ENCODE data around the gene ATP8A2.

ATP8A2 gene

GRCh38 chr13:25630329-25630900 lies 258.6 kb downstream of the ATP8A2 start:
- DNase-seq (ENCODE audit: low spot score), result no peak

- no peak for DNase-seq (ENCODE audit: low spot score)
Observed at GRCh38 chr13:25632166-25632888, 260.6 kb downstream of the ATP8A2 start.

DNA sequence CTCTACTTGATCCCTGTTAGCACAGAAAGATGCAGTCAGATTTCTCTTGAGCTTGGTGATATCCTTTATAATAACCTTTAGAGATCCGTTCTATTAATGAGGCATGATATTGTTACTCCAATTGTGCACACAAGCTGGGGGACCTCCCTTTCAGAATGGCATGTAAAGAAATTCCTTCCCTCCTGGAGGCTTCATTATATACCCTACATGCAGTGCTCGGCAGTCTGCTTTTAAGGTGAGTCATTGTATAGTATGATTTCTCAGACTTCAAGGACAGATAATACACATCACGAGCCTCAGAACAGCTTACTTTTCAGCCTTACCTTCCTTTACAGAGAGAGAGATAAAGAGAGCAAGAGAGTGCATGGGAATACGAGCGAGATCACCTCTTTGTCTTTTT lies 261.3 kb downstream of the ATP8A2 start:
- no peak for DNase-seq (ENCODE audit: low spot score)

GRCh38 chr13:25645681-25646080 lies 273.9 kb downstream of the ATP8A2 start:
- DNase-seq (ENCODE audit: low spot score), result no peak

- DNase-seq (ENCODE audit: low spot score), result no peak
Observed at GRCh38 chr13:25649001-25649633, 277.3 kb downstream of the ATP8A2 start.

DNA sequence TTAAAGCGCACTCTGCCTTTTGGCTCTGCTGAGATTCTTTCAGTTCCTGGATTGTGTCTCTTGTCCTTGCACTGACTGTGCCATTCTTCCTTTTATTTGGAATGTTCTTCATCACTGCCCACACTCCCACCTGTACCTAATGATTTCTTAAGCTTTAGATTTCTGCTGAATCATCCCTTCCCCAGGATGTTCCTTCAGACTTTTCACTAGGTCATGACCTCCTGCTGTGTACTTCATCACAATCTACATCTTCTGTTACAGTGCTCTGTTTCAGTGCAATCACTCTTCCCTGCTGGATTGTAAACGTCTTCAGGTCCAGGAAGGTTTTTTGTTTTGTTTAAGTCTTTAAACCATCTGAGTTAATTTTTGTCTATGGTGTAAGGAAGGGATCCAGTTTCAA lies 281.0 kb downstream of the ATP8A2 start:
- DNase-seq (ENCODE audit: low spot score), result no peak

DNA sequence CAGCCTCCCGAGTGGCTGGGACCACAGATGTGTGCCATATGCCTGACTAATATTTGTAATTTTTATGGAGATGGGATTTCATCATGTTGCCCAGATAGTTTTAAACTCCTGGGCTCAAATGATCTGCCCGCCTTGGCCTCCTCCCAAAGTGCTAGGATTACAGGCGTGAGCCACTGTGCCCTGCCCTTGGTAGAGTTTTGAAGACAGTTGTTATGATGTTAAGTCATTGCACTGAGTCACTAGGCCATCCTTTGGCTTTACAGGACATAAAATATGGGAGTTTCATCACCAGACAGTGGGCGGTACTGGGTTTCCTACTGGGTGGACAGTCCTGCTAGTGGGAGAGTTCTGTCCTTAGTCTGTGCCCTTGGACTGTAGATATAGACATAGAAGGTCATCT lies 282.5 kb downstream of the ATP8A2 start:
- DNase-seq (ENCODE audit: low spot score), result no peak

- no peak for DNase-seq (ENCODE audit: low spot score)
Observed at GRCh38 chr13:25657157-25657556, 285.4 kb downstream of the ATP8A2 start.

DNA sequence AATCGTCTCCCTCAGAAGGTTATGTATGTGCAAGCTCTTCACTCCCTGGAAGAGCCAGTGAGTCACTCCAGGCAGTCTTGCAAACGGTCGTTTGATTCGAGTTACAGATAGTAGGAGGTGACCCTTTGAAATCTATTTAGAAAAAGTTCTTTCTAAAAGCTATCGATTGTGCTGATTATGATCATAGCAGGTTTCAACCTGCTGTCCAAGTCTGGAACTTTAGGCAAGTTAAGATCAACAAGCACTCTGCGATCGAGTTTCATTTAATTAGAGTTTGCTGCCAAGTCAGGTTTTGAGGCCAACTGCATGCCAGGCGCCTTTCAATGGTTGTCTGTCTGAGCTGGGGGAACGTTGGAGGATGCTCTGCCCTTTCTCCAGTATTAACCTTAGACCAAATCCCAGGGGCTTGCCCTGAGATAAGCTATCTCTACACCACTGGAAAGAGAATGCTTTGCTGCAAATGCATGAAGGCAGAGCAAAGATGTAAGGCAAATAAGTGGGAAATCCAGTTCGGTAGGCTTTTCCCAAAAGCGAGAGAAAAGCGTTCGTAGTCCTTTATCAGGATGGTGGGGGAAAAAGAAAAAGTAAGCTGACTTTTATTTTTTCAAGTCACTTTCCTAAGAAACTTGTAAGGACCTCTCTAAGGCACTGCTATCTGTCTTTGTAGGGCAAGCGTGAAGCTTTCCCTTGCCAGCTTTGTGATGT lies 287.5 kb downstream of the ATP8A2 start:
- DNase-seq (ENCODE audit: low spot score), result no peak

DNA sequence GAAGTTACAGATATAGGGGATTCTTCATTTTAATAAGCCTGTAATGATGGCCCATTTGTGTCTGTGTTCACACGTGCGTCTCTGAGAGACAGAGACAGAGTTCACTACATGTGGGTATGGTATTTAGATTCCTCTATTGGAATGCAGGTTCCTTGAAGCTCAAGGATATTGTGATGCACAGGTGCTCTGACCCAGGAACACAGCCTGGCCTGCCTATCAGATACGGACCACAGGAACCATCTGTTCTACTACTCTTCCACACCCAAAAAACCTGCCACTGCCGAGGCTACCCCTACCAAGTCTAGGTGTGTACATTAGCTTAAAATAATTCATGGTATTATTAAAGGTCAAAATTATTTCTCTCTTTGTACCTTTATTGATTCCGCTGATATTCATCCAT lies 289.2 kb downstream of the ATP8A2 start:
- no peak for DNase-seq (ENCODE audit: low spot score)

DNA sequence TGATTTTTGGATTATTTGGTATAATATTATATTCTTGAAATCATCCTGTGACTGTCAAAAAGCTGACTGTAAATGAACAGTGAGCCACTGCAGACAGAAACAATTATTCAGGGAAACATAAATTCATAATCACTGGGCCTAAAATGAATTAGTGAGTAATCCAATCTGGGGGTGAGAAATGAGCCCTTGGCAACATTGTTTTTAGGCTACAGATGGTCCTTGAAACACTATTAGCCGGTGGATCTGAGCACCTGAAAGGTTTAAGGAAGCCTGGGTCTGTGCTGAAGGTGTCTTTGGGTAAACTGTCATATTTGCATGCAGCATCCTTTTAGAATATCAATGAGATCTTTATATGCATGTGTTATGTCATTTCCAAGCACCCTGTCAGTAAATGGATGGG lies 290.7 kb downstream of the ATP8A2 start:
- no peak for DNase-seq (ENCODE audit: low spot score)

GRCh38 chr13:25668345-25668744 lies 296.6 kb downstream of the ATP8A2 start:
- DNase-seq (ENCODE audit: low spot score), result no peak

GRCh38 chr13:25673711-25674110 lies 301.9 kb downstream of the ATP8A2 start:
- no peak for DNase-seq (ENCODE audit: low spot score)

DNA sequence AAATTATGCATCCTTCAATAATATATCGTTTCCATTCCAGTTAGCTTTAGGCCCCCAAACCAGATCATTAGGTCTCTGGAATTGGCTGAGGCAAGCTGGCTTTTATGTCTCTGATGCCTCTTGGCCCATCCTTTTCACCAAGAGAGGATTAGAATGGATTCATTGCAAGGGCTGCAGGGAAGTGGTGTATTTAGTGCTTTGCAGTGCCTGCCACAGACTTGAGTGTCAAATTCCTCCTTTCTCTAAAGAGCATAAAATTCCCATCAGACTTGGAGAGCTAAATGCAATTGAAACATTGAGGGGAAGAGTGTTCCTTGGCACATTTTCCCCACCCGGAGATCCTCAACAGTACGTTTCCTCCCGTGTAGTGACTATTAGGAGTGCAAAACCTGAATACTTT lies 302.6 kb downstream of the ATP8A2 start:
- no peak for DNase-seq (ENCODE audit: low spot score)

- no peak for DNase-seq (ENCODE audit: low spot score)
Observed at GRCh38 chr13:25675060-25675459, 303.3 kb downstream of the ATP8A2 start.

DNA sequence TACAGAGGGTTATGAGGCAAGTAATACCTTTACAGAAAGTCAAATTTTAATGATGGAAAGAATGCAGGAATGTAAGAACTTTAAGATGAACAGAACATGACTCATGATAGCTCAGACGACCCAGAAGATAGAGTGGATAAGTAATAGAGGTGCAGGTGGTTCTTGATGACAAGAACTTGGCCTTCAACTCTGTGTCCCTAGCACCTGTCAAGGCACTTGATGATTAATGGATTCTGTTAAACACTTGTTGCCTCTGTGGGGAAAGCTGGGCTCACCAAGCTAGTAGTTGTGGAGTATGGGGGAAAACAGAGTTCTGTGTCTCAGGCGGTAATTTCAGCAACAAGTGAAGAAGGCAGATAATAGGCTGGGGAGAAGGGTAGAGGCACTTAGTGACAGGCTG lies 306.2 kb downstream of the ATP8A2 start:
- no peak for DNase-seq (ENCODE audit: low spot score)

DNA sequence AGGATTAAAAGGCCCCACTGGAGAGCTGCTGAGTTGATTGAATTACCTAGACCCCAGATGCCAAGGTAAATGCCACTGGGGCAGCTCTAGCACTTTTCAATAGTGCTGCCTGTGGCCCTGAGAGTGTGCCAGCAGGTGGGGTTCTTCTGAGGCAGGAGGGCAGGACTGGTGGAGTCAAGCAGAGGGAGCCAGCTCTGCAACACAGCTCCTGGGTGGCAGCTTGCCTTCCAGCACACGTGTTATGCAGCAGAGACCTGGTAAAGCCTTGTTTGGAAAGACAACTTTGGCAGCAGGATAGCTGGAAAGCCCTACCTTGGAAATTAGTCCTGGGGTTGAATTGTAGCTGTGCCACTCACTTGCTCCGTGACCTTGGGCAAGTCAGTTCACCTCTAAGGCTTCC lies 306.6 kb downstream of the ATP8A2 start:
- no peak for DNase-seq (ENCODE audit: low spot score)

GRCh38 chr13:25679159-25679558 lies 307.4 kb downstream of the ATP8A2 start:
- DNase-seq (ENCODE audit: low spot score), result no peak

GRCh38 chr13:25679936-25680335 lies 308.2 kb downstream of the ATP8A2 start:
- DNase-seq (ENCODE audit: low spot score), result no peak

DNA sequence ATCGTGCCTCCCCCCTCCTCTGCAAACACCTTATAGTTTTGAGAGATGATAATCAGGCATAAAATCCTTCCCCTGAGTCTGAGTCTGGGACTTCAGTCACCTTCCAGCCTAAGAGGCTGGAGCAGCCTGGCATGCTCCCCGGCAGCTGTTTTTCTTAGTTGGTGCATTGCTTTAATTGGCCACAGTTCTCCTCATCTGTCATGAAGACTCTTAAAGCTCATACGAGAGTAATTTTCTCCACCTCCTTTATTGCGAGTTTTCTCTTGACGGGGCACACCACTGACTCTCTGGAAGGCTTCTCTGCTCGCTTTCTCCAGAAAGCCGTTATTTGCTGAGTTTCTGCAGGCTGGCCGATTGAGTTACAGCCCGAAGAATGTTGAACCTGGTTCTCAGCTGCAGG lies 310.5 kb downstream of the ATP8A2 start:
- DNase-seq (ENCODE audit: low spot score), result no peak

DNA sequence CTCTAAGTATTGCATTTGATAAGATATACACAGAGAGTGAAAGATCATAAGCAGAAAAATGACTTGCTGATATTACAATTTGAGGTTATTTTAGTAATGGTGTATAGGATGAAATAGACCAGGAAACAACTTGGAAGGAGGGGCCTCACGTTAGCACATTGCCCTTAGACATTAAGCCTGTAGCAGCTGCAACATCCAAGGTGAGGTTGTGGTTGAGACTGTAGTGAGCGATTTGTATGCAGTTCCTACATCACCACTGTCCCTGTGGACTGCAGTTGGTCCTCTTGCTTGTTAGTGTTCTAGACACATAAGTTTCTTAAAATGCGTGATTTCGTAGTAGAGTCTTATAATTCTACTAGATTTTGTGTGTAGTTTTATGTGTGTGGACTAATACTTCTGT lies 311.3 kb downstream of the ATP8A2 start:
- DNase-seq (ENCODE audit: low spot score), result no peak

DNA sequence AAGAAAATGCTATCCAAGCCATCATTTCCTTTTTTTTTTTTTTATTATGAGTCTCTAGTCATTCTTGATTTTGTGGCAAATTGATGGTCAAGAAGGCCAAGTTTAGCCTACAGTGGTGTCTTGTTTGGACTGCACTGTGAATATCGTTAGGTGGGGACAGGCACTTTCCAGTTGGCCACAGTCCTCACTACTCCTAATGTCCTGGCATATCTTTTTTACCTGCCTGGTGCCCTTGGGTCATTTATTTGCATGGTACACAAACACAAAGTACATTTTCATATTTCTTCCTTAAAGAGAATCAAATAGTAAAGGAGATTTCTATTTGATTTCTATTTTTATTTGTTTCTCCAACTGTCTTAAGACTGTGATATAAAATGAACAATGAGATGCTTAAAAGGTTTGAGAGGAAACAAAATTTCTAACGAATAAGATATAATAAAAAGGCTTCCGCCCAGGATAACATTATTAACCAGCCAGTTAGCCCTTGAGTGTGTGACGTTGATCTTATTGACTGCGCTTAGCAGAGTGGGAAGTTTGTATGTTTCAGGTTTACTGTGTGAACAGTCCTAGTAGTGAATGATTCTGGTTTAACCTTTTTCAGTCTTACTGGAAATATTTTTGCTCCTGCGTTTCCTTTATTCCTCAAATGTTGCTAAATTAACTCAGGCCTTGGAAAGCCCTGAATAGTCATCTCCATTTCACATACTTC lies 312.0 kb downstream of the ATP8A2 start:
- DNase-seq (ENCODE audit: low spot score), result no peak
